ENCODE results near the gene SLC25A47.
"Not testable (repeated sequence)": the region's sequence is repeated elsewhere in the genome, so short reads cannot be mapped to it uniquely, and the experiment has no call there.

Gene SLC25A47

GRCh38 chr14:100289916-100290606, 33.1 kb upstream of the SLC25A47 start:
- no peak for DNase-seq (ENCODE audit: low read depth in 2 of 2)

GRCh38 chr14:100290607-100291304, 32.4 kb upstream of the SLC25A47 start:
- DNase-seq (ENCODE audit: low read depth in 2 of 2): no peak

DNA sequence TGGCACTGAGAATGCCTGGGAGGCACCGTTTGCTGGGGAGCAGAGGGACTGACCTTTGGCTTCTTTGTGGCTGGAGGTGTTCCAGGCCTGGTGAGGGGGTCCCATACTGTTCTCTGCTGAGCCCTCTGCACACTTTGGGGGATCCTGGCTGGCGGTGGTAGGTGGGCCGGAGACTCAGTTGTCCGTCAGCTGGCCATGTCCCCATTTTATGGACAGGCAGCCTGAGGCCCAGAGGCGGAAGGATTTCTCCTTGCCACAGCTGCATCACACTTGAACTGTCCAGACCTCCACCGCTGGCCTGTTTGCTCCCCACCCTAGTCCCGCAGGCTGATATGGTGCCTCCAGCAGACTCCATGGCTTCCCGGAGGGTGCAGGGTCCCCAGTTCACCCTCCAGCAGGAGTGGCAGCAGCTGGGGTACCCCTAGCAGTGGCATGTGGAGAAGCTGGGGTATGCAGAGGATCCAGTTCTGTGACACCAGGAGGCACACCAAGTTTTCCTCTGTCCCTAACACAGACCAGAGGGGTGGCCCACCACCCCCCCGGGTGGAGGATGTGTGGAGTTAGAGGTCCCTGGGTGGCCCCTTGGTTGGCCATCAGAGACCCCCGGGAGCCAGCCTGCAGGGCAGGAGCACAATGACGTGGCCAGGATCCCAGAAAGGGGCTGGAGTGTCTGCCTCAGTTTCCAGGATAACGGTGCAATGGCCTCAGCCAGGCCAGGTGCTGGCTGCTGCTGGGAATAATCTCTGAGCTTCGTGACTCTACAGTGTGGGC, 31.6 kb upstream of the SLC25A47 start:
- no peak for DNase-seq (ENCODE audit: low read depth in 2 of 2)

DNA sequence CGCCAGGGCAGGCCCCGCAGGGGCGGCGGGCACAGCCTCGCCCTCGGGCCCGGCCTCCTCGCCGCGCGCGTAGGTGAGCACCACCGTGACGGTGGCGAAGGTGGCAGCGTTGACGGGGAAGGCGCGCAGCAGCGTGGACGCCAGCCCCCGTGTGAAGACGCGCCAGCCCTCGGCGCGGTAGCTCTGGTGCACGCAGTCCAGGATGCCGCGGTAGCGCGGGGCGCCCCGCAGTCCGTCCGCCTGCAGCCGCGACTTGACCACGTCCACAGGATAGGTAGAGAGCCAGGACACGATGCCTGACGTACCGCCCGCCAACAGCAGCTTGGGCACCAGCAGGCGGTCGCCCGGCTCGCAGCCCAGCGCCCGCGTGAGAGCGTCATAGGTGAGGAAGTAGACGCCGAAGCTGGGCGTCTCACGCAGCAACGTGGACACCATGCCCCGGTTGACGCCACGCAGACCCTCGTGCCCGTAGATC, 30.8 kb upstream of the SLC25A47 start:
- no peak for DNase-seq (ENCODE audit: low read depth in 2 of 2)

GRCh38 chr14:100292776-100293461, 30.2 kb upstream of the SLC25A47 start:
- DNase-seq (ENCODE audit: low read depth in 2 of 2): no peak

DNA sequence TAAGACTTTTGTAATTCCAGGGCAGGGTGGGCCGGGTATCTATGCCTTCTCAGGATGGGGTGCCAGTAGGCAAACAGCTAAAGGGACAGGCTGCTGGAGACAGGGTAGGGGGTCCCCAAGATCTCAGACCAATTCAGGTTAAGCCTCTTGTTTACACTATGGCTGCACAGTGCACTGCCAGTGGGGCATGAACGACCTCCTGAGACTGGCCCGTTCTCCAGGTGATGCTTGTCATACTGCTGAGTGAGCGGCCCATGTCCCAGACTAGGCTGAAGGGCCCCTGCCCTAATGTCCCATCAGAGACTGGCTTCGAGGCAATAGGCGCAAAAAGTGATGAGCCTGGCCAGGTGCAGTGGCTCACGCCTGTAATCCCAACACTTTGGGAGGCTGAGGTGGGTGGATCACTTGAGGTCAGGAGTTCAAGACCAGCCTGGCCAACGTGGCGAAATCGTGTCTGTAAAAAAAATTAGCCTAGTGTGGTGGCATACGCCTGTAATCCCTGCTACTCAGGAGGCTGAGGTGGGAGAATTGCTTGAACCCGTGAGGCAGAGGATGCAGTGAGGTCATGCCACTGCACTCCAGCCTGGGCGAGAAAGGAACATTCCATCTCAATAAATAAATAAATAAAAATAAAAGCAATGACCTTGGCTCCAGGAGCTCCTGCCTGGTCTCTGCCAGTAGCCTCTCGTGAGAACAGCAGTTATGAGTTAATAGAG, 29.5 kb upstream of the SLC25A47 start:
- DNase-seq (ENCODE audit: low read depth in 2 of 2): no peak

DNA sequence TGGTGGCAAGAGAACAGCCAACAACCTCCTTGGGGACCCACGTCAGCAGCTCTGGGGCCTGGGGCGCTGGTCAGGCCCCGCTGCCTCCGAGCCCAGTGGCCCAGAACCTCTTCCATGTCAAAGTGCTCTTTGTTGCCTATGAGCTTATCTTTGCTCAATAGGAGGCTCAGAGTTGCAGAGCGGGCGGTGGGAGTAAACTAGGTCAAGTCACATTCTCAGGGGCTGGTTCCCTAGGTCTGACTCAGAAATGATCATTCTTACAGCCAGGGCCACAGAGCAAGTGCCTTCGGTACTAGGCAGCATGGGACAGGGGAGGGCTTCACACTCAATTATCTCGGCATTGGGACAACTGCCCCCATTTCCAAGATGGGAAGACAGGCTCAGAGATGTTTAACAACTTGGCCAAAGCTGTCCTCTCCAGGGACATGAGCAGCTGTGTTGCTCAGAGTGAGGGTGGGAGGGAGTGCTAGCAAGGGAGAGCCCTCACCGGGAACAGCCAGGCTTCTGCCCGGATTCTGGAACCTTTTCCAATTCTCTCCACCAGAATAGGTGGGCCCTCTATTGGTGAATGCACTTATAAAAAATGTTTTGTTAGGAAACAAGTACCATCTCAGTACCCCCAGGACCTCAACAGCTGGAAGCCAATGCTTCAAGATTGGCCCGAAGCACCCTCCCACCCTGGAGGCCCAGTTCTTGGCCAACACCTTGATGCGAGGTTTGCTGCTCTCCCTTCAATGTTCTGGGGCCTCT, 28.8 kb upstream of the SLC25A47 start:
- DNase-seq (ENCODE audit: low read depth in 2 of 2): no peak

GRCh38 chr14:100294963-100295330, 28.2 kb upstream of the SLC25A47 start:
- no peak for DNase-seq (ENCODE audit: low read depth in 2 of 2)

- no peak for DNase-seq (ENCODE audit: low read depth in 2 of 2)
Measured at GRCh38 chr14:100295376-100296105, 27.6 kb upstream of the SLC25A47 start.

- no peak for DNase-seq (ENCODE audit: low read depth in 2 of 2)
Measured at GRCh38 chr14:100296106-100296651, 27.0 kb upstream of the SLC25A47 start.

DNA sequence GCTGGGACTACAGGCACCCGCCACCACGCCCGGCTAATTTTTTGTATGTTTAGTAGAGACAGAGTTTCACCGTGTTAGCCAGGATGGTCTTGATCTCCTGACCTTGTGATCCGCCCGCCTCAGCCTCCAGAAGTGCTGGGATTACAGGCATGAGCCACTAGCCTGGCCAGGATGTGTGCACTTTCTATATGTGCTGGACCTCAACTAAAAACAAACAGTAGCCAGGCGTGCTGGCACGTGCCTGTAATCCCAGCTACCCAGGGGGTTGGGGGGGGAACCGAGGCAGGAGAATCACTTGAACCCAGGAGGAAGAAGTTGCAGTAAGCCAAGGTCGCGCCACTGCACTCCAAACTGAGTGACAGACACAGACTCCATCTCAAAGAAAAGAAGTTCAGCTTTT, 26.4 kb upstream of the SLC25A47 start:
- DNase-seq (ENCODE audit: low read depth in 2 of 2): not testable (repeated sequence)

GRCh38 chr14:100297320-100298300, 25.5 kb upstream of the SLC25A47 start:
- DNase-seq (ENCODE audit: low read depth in 2 of 2): no peak

DNA sequence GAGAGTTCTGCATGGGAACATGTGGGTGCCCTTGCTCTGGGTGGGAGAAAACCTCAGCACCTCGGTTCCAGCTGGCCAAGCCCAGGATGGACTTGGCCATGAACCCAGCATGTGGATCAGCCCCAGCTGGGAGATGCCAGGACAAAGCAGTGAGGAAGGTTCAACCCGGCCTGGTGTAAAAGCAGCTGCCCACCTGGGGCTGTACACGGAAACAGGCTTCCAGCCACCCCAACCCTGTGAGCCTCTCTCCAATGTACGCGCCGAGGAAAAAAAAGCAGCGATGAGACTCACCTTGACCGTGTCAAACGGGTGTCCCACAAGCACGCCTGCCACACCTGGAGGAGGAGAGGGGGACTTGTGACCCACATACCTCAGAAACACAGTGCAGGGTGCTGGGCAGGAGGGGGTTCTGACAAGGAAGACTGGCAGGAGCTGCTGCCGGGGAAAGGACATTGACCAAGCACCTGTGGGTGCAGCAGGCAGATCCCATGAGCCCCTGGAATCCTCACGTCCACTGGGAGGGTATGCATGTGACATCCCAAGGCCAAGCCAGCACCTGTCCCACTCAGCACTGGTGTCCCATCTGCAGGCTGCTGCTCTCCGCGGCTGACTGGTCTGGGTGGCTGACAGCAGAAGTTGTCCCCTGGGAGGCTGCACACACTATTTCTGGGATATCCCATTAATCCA, 24.4 kb upstream of the SLC25A47 start:
- no peak for DNase-seq (ENCODE audit: low read depth in 2 of 2)

DNA sequence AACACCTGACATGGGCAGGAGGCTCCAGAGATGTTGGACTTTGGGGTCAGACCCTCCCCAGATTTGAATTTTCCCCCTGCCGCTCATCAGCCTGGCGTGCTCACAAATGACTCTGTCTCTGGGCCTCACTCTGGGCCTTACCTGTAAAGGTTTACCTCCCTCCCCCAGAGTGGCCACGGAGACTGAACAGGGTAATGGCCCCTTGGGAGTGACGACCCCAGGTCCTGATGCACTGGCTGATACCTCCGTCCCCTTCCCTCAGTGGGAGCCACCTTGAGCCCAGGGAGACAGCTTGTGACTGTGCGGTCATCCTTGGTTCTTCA, 23.9 kb upstream of the SLC25A47 start:
- DNase-seq (ENCODE audit: low read depth in 2 of 2): no peak

DNA sequence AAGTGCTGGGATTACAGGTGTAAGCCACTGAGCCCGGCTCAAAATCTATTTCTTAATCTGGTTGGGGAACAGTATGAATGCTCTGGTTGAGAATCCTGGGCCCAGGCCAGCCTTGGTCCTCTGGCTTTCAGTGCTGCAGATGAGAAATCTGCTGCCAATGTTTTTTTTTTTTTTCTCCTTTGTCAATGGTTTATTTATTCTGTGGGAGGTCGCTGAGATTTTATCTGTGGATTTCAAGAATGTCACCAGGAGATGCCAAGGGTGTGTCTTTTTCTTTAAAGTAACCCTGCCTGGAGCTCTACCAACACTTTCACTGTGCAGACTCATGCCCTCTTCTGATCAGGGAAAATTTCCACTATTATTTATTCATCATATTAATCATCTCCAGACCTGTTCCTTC, 20.5 kb upstream of the SLC25A47 start:
- DNase-seq (ENCODE audit: low read depth in 2 of 2): no peak

DNA sequence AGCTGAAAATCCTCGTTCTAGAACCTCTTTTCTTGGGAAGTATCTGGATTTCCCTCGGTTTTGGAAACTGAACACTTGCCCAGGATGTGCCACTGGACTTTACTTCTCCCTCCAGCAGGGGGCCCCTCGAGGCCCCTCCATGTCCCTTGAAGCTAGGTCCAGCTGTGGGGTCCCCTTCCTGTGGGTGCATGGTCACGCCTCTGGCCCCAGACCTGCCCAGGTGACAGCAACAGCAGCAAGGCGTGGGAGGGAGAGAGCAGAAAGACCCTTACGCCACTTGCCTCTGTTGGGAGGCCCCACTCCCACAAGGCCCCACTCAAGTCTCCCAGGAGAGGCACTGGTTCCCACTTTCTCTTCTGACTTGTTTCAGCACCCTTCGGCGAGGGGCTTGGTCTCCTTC, 20.0 kb upstream of the SLC25A47 start:
- DNase-seq (ENCODE audit: low read depth in 2 of 2): no peak

GRCh38 chr14:100303925-100304324, 19.2 kb upstream of the SLC25A47 start:
- DNase-seq (ENCODE audit: low read depth in 2 of 2): no peak

GRCh38 chr14:100304825-100305323, 18.3 kb upstream of the SLC25A47 start:
- no peak for DNase-seq (ENCODE audit: low read depth in 2 of 2)

Measured in activated CD4-positive, alpha-beta T cell treated with anti-CD3 and anti-CD28 coated beads for 24 hours (primary cell).